GM10847 (cell line): ENCODE measurements around the gene CBLL2.

Experiments used
- POLR2A ChIP-seq: IDR thresholded peaks from 2 replicates; pipeline ENCODE4 v1.6.1; 2011; ENCODE audit not compliant: insufficient read length; ENCODE audit errors: extremely low read depth

Gene CBLL2

GRCh38 chrX:22315151-22315550 lies 42.4 kb downstream of the CBLL2 start:
- no peak for TF ChIP-seq POLR2A

GRCh38 chrX:22320236-22320873 lies 47.6 kb downstream of the CBLL2 start:
- TF ChIP-seq POLR2A = no peak

GRCh38 chrX:22323541-22323940 lies 50.8 kb downstream of the CBLL2 start:
- no peak for TF ChIP-seq POLR2A
